BJ (cell line): ENCODE results near the gene ITGB6. TPM values are rescaled to one million over a fixed set of nuclear protein-coding genes. Genes with fewer than 3 reads are reported as not detected.

ENCODE experiments used
- CTCF ChIA-PET: fragments of 350-600 bp; formaldehyde crosslinking; extraction: SDS; loops from one replicate; lab custom pipeline; 2021; ENCODE audit warnings: antibody characterized with exemption, inconsistent platforms; lab: Yijun Ruan, JAX
- POLR2A ChIA-PET: fragments of 300-600 bp; sonication (Branson Sonifier 250); formaldehyde crosslinking; extraction: SDS; loops from one replicate; lab custom pipeline; 2021; ENCODE audit warnings: antibody characterized with exemption; lab: Charles Lee
- DNase-seq: peaks from one replicate; pipeline ENCODE4 v3.0.0-alpha.2; 2011; ENCODE audit warnings: low read depth
- H3K27me3 ChIP-seq: 2 replicates; pipeline ENCODE4 v1.6.0; 2011; ENCODE audit warnings: low read length; ENCODE audit not compliant: control insufficient read depth, insufficient read depth
- H3K36me3 ChIP-seq: 2 replicates; pipeline ENCODE4 v1.5.1; 2011; ENCODE audit warnings: low read length; ENCODE audit not compliant: control insufficient read depth, insufficient read depth
- H3K4me3 ChIP-seq: 2 replicates; pipeline ENCODE4 v1.5.1; 2011; ENCODE audit warnings: low read depth, mild to moderate bottlenecking, control low read depth, low read length
- polyA plus RNA-seq: library from polyadenylated mRNA; depleted of rRNA; stranded (reverse); fragments of >200 nt; gene quantifications from 2 replicates; pipeline ENCODE4 v1.2.3, GENCODE V29; 2011
- TF ChIP-seq, protein P1 (sequence below): IDR thresholded peaks from 2 replicates; pipeline ENCODE4 v1.5.1; 2011; ENCODE audit warnings: low read depth, mild to moderate bottlenecking, control low read depth, inconsistent platforms, low read length, moderate library complexity; ENCODE audit not compliant: insufficient read depth

ITGB6 gene
- polyA plus RNA-seq, 1 experiment = 0.01 TPM

DNA sequence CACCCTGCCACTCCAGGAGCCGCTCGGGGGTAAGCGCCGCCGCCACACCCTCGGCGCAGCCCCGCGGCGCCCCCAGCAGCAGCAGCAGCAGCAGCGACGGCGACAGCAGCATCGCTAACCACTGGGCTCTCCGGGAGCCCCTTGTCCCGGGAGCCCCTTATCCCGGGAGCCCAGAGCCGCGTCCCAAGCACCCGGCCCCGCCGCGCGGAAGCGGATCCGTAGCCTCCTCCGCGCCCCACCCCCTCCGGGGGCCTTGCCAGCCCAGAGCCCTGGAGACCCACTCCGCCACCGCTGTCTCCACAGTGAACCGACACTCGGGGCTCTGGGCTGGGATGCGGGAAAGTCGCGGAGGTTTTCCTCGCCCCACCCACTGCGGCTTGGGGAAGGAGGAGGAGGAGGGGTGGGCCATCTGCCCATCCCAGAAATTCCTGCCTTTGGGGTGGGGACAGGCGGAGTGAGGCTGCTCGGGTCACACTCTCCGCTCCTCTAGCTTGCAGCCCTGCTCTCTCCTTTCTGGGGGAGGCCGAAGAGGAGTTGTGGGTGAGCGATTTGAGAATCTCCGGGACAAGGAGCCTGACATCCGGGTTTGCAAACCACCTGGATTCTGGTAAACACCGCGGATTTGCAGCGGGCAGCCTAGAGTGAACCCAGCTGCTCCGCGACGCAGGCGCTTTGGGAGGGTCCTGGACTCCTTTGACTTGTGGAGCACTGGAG is 137.6 kb downstream of the ITGB6 start, which contains the start of gene PLA2R1:
PLA2R1 (minus strand) TSS at position 324 of the 714 bp plus-strand sequence; CDS start at position 112, 212 bp downstream.
- H3K36me3 ChIP-seq = no peaks in the 10 kb centered on the region
- peak within 1 kb of the TSS; percentile 81 for H3K4me3 ChIP-seq
- DNase-seq = no peak
- TF ChIP-seq, protein P1, sequence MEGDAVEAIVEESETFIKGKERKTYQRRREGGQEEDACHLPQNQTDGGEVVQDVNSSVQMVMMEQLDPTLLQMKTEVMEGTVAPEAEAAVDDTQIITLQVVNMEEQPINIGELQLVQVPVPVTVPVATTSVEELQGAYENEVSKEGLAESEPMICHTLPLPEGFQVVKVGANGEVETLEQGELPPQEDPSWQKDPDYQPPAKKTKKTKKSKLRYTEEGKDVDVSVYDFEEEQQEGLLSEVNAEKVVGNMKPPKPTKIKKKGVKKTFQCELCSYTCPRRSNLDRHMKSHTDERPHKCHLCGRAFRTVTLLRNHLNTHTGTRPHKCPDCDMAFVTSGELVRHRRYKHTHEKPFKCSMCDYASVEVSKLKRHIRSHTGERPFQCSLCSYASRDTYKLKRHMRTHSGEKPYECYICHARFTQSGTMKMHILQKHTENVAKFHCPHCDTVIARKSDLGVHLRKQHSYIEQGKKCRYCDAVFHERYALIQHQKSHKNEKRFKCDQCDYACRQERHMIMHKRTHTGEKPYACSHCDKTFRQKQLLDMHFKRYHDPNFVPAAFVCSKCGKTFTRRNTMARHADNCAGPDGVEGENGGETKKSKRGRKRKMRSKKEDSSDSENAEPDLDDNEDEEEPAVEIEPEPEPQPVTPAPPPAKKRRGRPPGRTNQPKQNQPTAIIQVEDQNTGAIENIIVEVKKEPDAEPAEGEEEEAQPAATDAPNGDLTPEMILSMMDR = no peak
- ChIA-PET CTCF (interaction anchor here (1.8 kb wide), 1 partner anchor 14 kb away, joined by 4 read pairs; no protein-coding TSS in a partner anchor), POLR2A (no interaction called here)
- H3K27me3 ChIP-seq = no peaks in the 10 kb centered on the region

DNA sequence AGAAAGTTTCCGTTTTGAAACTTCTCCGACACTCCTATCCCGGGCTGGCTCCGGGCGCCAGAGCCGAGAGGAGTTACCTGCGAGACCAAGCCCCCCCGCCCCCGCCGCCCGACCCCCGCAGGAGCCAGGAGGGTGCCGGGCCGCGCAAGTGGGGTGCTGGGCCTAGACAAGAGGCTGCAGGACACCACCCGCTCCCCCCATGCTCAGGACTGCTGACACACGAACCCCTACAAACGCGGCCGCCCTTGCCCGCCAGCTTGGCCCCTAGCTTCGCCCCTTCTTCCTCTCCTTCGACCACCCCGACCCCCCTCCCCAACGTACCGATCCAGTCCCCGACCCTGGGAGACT is 138.2 kb downstream of the ITGB6 start:
- peak overlapping the region; percentile 81 for H3K4me3 ChIP-seq
- no peaks in the 10 kb centered on the region for H3K36me3 ChIP-seq
- no peaks in the 10 kb centered on the region for H3K27me3 ChIP-seq
- POLR2A ChIA-PET = no interaction called here
- TF ChIP-seq, protein P1 = no peak
- no peak for DNase-seq
- CTCF ChIA-PET = interaction anchor here (1.8 kb wide), 1 partner anchor 14 kb away, joined by 4 read pairs; no protein-coding TSS in a partner anchor

DNA sequence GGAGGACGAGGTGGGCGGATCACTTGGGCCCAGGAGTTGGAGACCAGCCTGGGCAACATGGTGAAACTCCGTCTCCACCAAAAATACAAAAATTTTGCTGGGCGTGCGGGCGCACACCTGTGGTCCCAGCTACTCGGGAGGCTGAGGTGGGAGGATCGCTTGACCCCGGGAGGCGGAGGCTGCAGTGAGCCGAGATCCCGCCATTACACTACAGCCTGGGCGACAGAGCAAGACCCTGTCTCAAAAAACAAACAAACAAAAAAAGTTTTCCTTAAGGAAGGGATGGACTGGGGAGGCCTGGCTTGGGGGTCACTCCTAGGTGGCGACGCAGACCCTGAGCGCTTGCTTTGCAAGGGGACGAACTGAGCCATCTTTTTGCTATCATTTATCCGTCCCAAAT is 138.5 kb downstream of the ITGB6 start:
- Histone ChIP-seq H3K27me3 (no peaks in the 10 kb centered on the region), H3K4me3 (peak overlapping the region; percentile 81), H3K36me3 (no peaks in the 10 kb centered on the region)
- ChIA-PET POLR2A (no interaction called here), CTCF (interaction anchor here (1.8 kb wide), 1 partner anchor 15 kb away, joined by 4 read pairs; no protein-coding TSS in a partner anchor)
- no peak for DNase-seq
- TF ChIP-seq, protein P1 = no peak

DNA sequence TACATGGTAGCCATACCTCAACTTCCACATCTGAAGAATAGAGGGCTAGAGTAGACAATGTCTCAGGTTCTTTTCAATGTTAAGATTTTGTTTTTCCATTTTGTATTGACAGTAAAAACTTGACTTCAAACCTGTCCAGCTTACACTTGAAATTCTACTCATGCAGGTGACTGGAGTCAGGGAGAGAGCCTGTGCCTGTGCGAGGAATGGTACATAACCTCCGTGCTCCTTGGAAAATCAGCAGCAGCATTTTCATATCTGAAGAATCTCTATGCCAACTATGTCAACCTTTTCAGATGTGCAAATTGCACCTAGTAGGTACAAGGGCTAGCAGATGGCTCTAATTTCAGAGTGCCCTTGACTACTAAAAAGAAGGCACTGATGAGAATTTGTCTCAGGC is 139.8 kb downstream of the ITGB6 start:
- CTCF ChIA-PET = no interaction called here
- H3K4me3 ChIP-seq = no peak overlapping the region
- TF ChIP-seq, protein P1 = no peak
- POLR2A ChIA-PET = no interaction called here
- H3K36me3 ChIP-seq = no peaks in the 10 kb centered on the region
- no peaks in the 10 kb centered on the region for H3K27me3 ChIP-seq
- no peak for DNase-seq

DNA sequence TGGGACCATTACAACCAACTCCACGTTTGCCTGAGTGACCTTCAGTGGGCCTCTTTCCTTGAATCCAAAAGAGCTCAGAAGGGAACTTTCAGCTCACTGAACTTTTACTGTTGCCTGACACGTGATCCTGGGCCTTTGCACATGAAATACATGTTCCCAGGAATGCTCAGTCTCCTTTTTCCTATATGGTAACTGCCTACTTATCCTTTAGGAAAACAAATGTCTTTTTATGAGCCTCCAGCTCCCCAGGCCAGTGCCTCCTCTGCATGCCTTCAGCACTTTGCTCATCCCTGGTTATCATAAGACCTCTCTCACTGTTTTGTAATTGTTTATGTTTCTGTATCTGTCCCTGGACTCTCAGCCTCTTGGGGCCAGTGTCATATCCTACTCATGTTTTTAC is 142.7 kb downstream of the ITGB6 start:
- DNase-seq = no peak
- CTCF ChIA-PET = no interaction called here
- Histone ChIP-seq H3K36me3 (no peaks in the 10 kb centered on the region), H3K27me3 (no peaks in the 10 kb centered on the region), H3K4me3 (no peak overlapping the region)
- POLR2A ChIA-PET = no interaction called here
- TF ChIP-seq, protein P1 = no peak
